IMR-90 (cell line): ENCODE data around the gene SH3RF3.
"Not testable (repeated sequence)": the region's sequence is repeated elsewhere in the genome, so short reads cannot be mapped to it uniquely, and the experiment has no call there.

Experiments
- BHLHE40 ChIP-seq: fragments of 150-350 bp; IDR thresholded peaks from 2 replicates; pipeline ENCODE4 v1.6.1; 2016; ENCODE audit warnings: mild to moderate bottlenecking, low read depth, low read length
- CHD1 ChIP-seq: IDR thresholded peaks from 2 replicates; pipeline ENCODE4 v1.6.1; 2012; ENCODE audit warnings: low read depth, low read length, improper control_type of control experiment
- FOS ChIP-seq: fragments of 150-350 bp; IDR thresholded peaks from 2 replicates; pipeline ENCODE4 v1.6.1; 2016; ENCODE audit warnings: low read depth, low read length
- MAFK ChIP-seq: IDR thresholded peaks from 2 replicates; pipeline ENCODE4 v1.6.1; 2012; ENCODE audit warnings: low read depth, low read length, improper control_type of control experiment
- MAZ ChIP-seq: IDR thresholded peaks from 2 replicates; pipeline ENCODE4 v1.6.1; 2012; ENCODE audit warnings: low read depth, mild to moderate bottlenecking, low read length, improper control_type of control experiment, moderate library complexity, borderline replicate concordance
- MXI1 ChIP-seq: IDR thresholded peaks from 2 replicates; pipeline ENCODE4 v1.6.1; 2012; ENCODE audit warnings: low read depth, mild to moderate bottlenecking, low read length, moderate library complexity, borderline replicate concordance
- NFE2L2 ChIP-seq: fragments of 150-350 bp; IDR thresholded peaks from 2 replicates; pipeline ENCODE4 v1.6.1; 2016; ENCODE audit warnings: low read depth, mild to moderate bottlenecking, low read length
- POLR2A ChIP-seq: IDR thresholded peaks from 2 replicates; pipeline ENCODE4 v1.6.1; 2012; ENCODE audit warnings: mild to moderate bottlenecking, low read depth, low read length
- RAD21 ChIP-seq: IDR thresholded peaks from 2 replicates; pipeline ENCODE4 v1.6.1; 2012; ENCODE audit warnings: low read length, improper control_type of control experiment
- RCOR1 ChIP-seq: IDR thresholded peaks from 2 replicates; pipeline ENCODE4 v1.6.1; 2012; ENCODE audit warnings: mild to moderate bottlenecking, low read length, improper control_type of control experiment; ENCODE audit not compliant: insufficient replicate concordance
- RFX5 ChIP-seq: IDR thresholded peaks from 2 replicates; pipeline ENCODE4 v1.8.0; 2012; ENCODE audit warnings: low read depth, mild to moderate bottlenecking, low read length, moderate library complexity
- SMC3 ChIP-seq: fragments of 150-350 bp; IDR thresholded peaks from 2 replicates; pipeline ENCODE4 v1.6.1; 2016; ENCODE audit warnings: low read depth, mild to moderate bottlenecking, antibody characterized with exemption, low read length, moderate library complexity
- TF ChIP-seq, protein P1 (sequence below): conservative IDR thresholded peaks from 2 replicates; pipeline ENCODE4 v1.5.1; 2012; ENCODE audit warnings: mild to moderate bottlenecking, low read depth, low read length, improper control_type of control experiment
- TF ChIP-seq, protein P2 (sequence below): fragments of 150-350 bp; IDR thresholded peaks from 2 replicates; pipeline ENCODE4 v1.6.1; 2017; ENCODE audit warnings: mild to moderate bottlenecking, antibody characterized with exemption, low read length, low read depth

DNA sequence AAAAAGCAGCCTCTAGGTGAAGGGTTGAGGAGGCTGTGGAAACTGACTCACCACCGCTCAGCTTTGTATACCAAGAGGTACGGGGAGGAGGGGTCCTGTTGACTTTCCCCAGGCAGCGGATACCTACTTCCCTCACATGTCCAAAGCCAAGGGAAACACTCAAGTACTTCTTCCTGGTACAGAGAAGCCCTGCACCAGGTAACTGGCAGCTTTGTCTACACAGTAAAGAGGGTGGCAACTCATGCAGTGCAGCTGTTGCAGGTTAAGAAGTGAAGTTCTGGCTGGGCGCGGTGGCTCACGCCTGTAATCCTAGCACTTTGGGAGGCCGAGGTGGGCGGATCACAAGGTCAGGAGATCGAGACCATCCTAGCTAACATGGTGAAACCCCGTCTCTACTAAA is 8.3 kb upstream of the SH3RF3 start:
- TF ChIP-seq, protein P1, sequence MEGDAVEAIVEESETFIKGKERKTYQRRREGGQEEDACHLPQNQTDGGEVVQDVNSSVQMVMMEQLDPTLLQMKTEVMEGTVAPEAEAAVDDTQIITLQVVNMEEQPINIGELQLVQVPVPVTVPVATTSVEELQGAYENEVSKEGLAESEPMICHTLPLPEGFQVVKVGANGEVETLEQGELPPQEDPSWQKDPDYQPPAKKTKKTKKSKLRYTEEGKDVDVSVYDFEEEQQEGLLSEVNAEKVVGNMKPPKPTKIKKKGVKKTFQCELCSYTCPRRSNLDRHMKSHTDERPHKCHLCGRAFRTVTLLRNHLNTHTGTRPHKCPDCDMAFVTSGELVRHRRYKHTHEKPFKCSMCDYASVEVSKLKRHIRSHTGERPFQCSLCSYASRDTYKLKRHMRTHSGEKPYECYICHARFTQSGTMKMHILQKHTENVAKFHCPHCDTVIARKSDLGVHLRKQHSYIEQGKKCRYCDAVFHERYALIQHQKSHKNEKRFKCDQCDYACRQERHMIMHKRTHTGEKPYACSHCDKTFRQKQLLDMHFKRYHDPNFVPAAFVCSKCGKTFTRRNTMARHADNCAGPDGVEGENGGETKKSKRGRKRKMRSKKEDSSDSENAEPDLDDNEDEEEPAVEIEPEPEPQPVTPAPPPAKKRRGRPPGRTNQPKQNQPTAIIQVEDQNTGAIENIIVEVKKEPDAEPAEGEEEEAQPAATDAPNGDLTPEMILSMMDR = not testable (repeated sequence)
- TF ChIP-seq POLR2A, MXI1, RAD21, MAFK, SMC3, RCOR1, MAZ, CHD1, NFE2L2, FOS, BHLHE40, RFX5: not testable (repeated sequence)
- TF ChIP-seq, protein P2, sequence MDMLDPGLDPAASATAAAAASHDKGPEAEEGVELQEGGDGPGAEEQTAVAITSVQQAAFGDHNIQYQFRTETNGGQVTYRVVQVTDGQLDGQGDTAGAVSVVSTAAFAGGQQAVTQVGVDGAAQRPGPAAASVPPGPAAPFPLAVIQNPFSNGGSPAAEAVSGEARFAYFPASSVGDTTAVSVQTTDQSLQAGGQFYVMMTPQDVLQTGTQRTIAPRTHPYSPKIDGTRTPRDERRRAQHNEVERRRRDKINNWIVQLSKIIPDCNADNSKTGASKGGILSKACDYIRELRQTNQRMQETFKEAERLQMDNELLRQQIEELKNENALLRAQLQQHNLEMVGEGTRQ = not testable (repeated sequence)
